Measurements from ENCODE around the gene RBPJ. TPM values are rescaled to one million over a fixed set of nuclear protein-coding genes. Genes with fewer than 3 reads are reported as not detected.

RBPJ gene
- polyA plus RNA-seq, 3 donors = 75.3 to 177 (median 128) TPM

GRCh38 chr4:26441102-26441501 is 120.3 kb downstream of the RBPJ start:
- Histone ChIP-seq H3K27me3 (ENCODE audit: control insufficient read depth in 2 of 2, insufficient read depth in 2 of 2, low read length in 2 of 2) (no peaks in the 10 kb centered on the region), H4K20me1 (ENCODE audit: insufficient read depth, low read length) (no peaks in the 10 kb centered on the region), H3K9ac (ENCODE audit: insufficient read depth, low read length, poor library complexity, severe bottlenecking) (no peak overlapping the region), H2AFZ (ENCODE audit: insufficient read depth, low read depth, low read length, poor library complexity, severe bottlenecking) (no peak overlapping the region), H3K4me2 (replicated peaks; ENCODE audit: extremely low read depth, low read length, poor library complexity, severe bottlenecking) (no peak overlapping the region), H3K36me3 (replicated peaks in 1 of 2; ENCODE audit: control insufficient read depth in 1 of 2, insufficient read depth in 2 of 2, low read length in 2 of 2) (peaks cover 14 to 24% of the 10 kb centered on the region in 2 donors), H3K79me2 (ENCODE audit: insufficient read depth, low read length) (no peaks in the 10 kb centered on the region), H3K4me1 (ENCODE audit: control insufficient read depth in 1 of 2, insufficient read depth in 2 of 2, low read length in 2 of 2) (no peaks in the 10 kb centered on the region), H3K27ac (ENCODE audit: low read depth in 1 of 2, low read length in 2 of 2) (no peak overlapping the region), H3K9me3 (replicated peaks in 1 of 2; ENCODE audit: control insufficient read depth in 1 of 2, insufficient read depth in 1 of 2, low read length in 2 of 2) (no peaks in the 10 kb centered on the region), H3K4me3 (replicated peaks in 1 of 3; ENCODE audit: low read depth in 2 of 3, low read length in 3 of 3) (no peak overlapping the region)
- no peak for DNase-seq
- H3K36me3 Mint-ChIP-seq = peaks cover 19 to 26% of the 10 kb centered on the region in 2 donors
- H3K27me3 Mint-ChIP-seq (ENCODE audit: low read depth in 3 of 3) = peaks cover 0 to 4% (median 1%) of the 10 kb centered on the region in 3 donors
- H3K4me3 Mint-ChIP-seq = no peak overlapping the region
- 92% methylated on average over 4 of the region's 7 CpGs for WGBS (ENCODE audit: insufficient coverage)
- no peaks in the 10 kb centered on the region for H3K4me1 Mint-ChIP-seq
- peaks cover 0 to 5% (median 3%) of the 10 kb centered on the region in 7 donors for H3K9me3 Mint-ChIP-seq
- H3K27ac Mint-ChIP-seq = no peak overlapping the region
- TF ChIP-seq CTCF (IDR thresholded peaks at IDR 0.05) = no peak
- intact Hi-C loops (cut with micrococcal nuclease) = no loop called here

DNA sequence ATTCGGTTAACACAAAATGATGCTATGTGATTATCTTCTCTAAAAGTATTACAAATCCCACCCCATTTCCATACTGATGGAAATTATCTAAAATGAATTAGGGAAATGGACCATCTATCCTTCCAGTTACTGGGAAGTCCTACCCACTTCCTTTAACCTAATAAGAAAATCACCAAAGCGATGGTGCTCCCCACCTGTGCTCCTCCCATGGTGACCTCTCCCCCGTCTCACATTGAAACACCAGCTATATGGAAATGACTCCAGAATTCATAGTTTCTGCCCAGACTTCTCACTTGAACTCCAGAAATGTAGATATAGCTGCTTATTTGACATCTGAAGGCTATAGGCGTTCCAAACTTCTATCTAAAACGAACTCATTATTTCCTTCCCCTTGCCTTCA is 121.0 kb downstream of the RBPJ start:
- intact Hi-C loops (cut with micrococcal nuclease) = no loop called here
- H4K20me1 ChIP-seq (ENCODE audit: insufficient read depth, low read length) = no peaks in the 10 kb centered on the region
- H3K27ac ChIP-seq (ENCODE audit: low read depth in 1 of 2, low read length in 2 of 2) = no peak overlapping the region
- no peak overlapping the region for H3K4me3 ChIP-seq (replicated peaks in 1 of 3; ENCODE audit: low read depth in 2 of 3, low read length in 3 of 3)
- H3K9me3 Mint-ChIP-seq = peaks cover 0 to 5% (median 3%) of the 10 kb centered on the region in 7 donors
- no peaks in the 10 kb centered on the region for H3K4me1 ChIP-seq (ENCODE audit: control insufficient read depth in 1 of 2, insufficient read depth in 2 of 2, low read length in 2 of 2)
- WGBS (ENCODE audit: insufficient coverage) = 92% methylated on average over 4 of the region's 5 CpGs
- H3K27me3 Mint-ChIP-seq (ENCODE audit: low read depth in 3 of 3) = peaks cover 1 to 5% (median 5%) of the 10 kb centered on the region in 3 donors
- H3K27me3 ChIP-seq (ENCODE audit: control insufficient read depth in 2 of 2, insufficient read depth in 2 of 2, low read length in 2 of 2) = no peaks in the 10 kb centered on the region
- H3K4me2 ChIP-seq (replicated peaks; ENCODE audit: extremely low read depth, low read length, poor library complexity, severe bottlenecking) = no peak overlapping the region
- H3K79me2 ChIP-seq (ENCODE audit: insufficient read depth, low read length) = no peaks in the 10 kb centered on the region
- no peak overlapping the region for H3K4me3 Mint-ChIP-seq
- H3K4me1 Mint-ChIP-seq = no peaks in the 10 kb centered on the region
- DNase-seq = no peak
- H3K9ac ChIP-seq (ENCODE audit: insufficient read depth, low read length, poor library complexity, severe bottlenecking) = no peak overlapping the region
- no peak overlapping the region for H3K27ac Mint-ChIP-seq
- no peak for TF ChIP-seq CTCF (IDR thresholded peaks at IDR 0.05)
- no peak overlapping the region for H2AFZ ChIP-seq (ENCODE audit: insufficient read depth, low read depth, low read length, poor library complexity, severe bottlenecking)
- H3K36me3 Mint-ChIP-seq = peaks cover 13 to 20% of the 10 kb centered on the region in 2 donors
- H3K9me3 ChIP-seq (replicated peaks in 1 of 2; ENCODE audit: control insufficient read depth in 1 of 2, insufficient read depth in 1 of 2, low read length in 2 of 2) = no peaks in the 10 kb centered on the region
- peaks cover 10 to 17% of the 10 kb centered on the region in 2 donors for H3K36me3 ChIP-seq (replicated peaks in 1 of 2; ENCODE audit: control insufficient read depth in 1 of 2, insufficient read depth in 2 of 2, low read length in 2 of 2)
